Neural cell (in vitro differentiated cells): Measurements from ENCODE around the gene BCAS4. TPM values are rescaled to one million over a fixed set of nuclear protein-coding genes. Genes with fewer than 3 reads are reported as not detected.

ENCODE experiments used
- H2AFZ ChIP-seq: fragments of 200-600, 300-800 bp; sonication (generic), shearing (Covaris generic); 2 replicates; pipeline ENCODE4 v1.6.0; 2014; ENCODE audit warnings: low read depth, mild to moderate bottlenecking, antibody characterized with exemption, low read length, moderate library complexity
- H3F3A ChIP-seq: fragments of 200-600 bp; shearing (Covaris generic); 2 replicates; pipeline ENCODE4 v1.6.1; 2016; ENCODE audit warnings: mild to moderate bottlenecking, moderate library complexity, mixed read lengths, antibody characterized with exemption, low read length; ENCODE audit not compliant: insufficient read depth, poor library complexity, severe bottlenecking
- H3K27ac ChIP-seq: fragments of 200-600, 300-800 bp; sonication (generic), shearing (Covaris generic); 2 replicates; pipeline ENCODE4 v1.5.1; 2014; ENCODE audit warnings: mild to moderate bottlenecking, low read length, moderate library complexity
- H3K27me3 ChIP-seq: fragments of 300-800, 200-600 bp; sonication (generic), shearing (Covaris generic); 2 replicates; pipeline ENCODE4 v1.6.0; 2014; ENCODE audit warnings: mild to moderate bottlenecking, low read depth, low read length, moderate library complexity; ENCODE audit not compliant: insufficient read depth
- H3K36me3 ChIP-seq: fragments of 300-800, 200-600 bp; sonication (generic), shearing (Covaris generic); 2 replicates; pipeline ENCODE4 v1.5.1; 2014; ENCODE audit warnings: mild to moderate bottlenecking, antibody characterized with exemption, low read length, moderate library complexity; ENCODE audit not compliant: insufficient read depth
- H3K4me2 ChIP-seq: fragments of 300-800, 200-600 bp; sonication (generic), shearing (Covaris generic); 2 replicates; pipeline ENCODE4 v1.6.0; 2014; ENCODE audit warnings: mild to moderate bottlenecking, low read length
- H3K4me3 ChIP-seq: fragments of 300-800, 200-600 bp; sonication (generic), shearing (Covaris generic); 2 replicates; pipeline ENCODE4 v1.5.1; 2014; ENCODE audit warnings: mild to moderate bottlenecking, low read length, moderate library complexity
- H3K79me2 ChIP-seq: fragments of 200-600 bp; shearing (Covaris generic); replicated peaks from 2 replicates; pipeline ENCODE4 v1.6.0; 2014; ENCODE audit warnings: mild to moderate bottlenecking, low read length, moderate library complexity; ENCODE audit not compliant: insufficient read depth
- H3K9ac ChIP-seq: fragments of 300-800, 200-600 bp; sonication (generic), shearing (Covaris generic); 2 replicates; pipeline ENCODE4 v1.6.1; 2016; ENCODE audit warnings: mild to moderate bottlenecking, low read length, mixed read lengths
- H3K9me2 ChIP-seq: fragments of 200-600 bp; shearing (Covaris generic); 2 replicates; pipeline ENCODE4 v1.6.1; 2016; ENCODE audit warnings: mild to moderate bottlenecking, low read length, mixed read lengths; ENCODE audit not compliant: insufficient read depth
- H3K9me3 ChIP-seq: fragments of 200-600, 300-800 bp; sonication (generic), shearing (Covaris generic); 2 replicates; pipeline ENCODE4 v1.6.1; 2016; ENCODE audit warnings: mild to moderate bottlenecking, mixed run types, low read length, moderate library complexity, mixed read lengths
- H4K20me1 ChIP-seq: fragments of 200-600 bp; shearing (Covaris generic); 2 replicates; pipeline ENCODE4 v1.6.1; 2016; ENCODE audit warnings: mild to moderate bottlenecking, mixed run types; ENCODE audit not compliant: insufficient read depth
- CTCF ChIP-seq: fragments of 450-650 bp; IDR thresholded peaks from 2 replicates; pipeline ENCODE4 v1.5.1; 2014; ENCODE audit warnings: antibody characterized with exemption, mild to moderate bottlenecking, moderate library complexity; ENCODE audit not compliant: poor library complexity, severe bottlenecking
- EP300 ChIP-seq: fragments of 450-650 bp; conservative IDR thresholded peaks from 2 replicates; pipeline ENCODE4 v1.6.1; 2014; ENCODE audit warnings: antibody characterized with exemption, mild to moderate bottlenecking, moderate library complexity; ENCODE audit not compliant: poor library complexity, severe bottlenecking
- EZH2 ChIP-seq: fragments of 200-600, 300-800 bp; shearing (Covaris generic), sonication (generic); IDR thresholded peaks from 2 replicates; pipeline ENCODE4 v1.6.1; 2014; ENCODE audit warnings: antibody characterized with exemption, low read length, borderline replicate concordance, mild to moderate bottlenecking; ENCODE audit not compliant: insufficient read depth, poor library complexity, severe bottlenecking
- MXI1 ChIP-seq: fragments of 450-650 bp; conservative IDR thresholded peaks from 2 replicates; pipeline ENCODE4 v1.6.1; 2014; ENCODE audit warnings: antibody characterized with exemption, mild to moderate bottlenecking; ENCODE audit not compliant: poor library complexity, severe bottlenecking
- POLR2AphosphoS5 ChIP-seq: IDR thresholded peaks from 2 replicates; pipeline ENCODE4 v1.6.1; 2012
- RAD21 ChIP-seq: fragments of 450-650 bp; conservative IDR thresholded peaks from 2 replicates; pipeline ENCODE4 v1.6.1; 2014; ENCODE audit warnings: antibody characterized with exemption, mild to moderate bottlenecking, moderate library complexity
- REST ChIP-seq: IDR thresholded peaks from 2 replicates; pipeline ENCODE4 v1.6.1; 2012; ENCODE audit warnings: borderline replicate concordance
- SMC3 ChIP-seq: fragments of 450-650 bp; conservative IDR thresholded peaks from 2 replicates; pipeline ENCODE4 v1.6.1; 2014; ENCODE audit warnings: antibody characterized with exemption, mild to moderate bottlenecking, moderate library complexity; ENCODE audit not compliant: poor library complexity
- TAF1 ChIP-seq: IDR thresholded peaks from 2 replicates; pipeline ENCODE4 v1.6.1; 2012; ENCODE audit warnings: low read depth
- polyA plus RNA-seq: library from polyadenylated mRNA; depleted of rRNA; stranded (reverse); fragments of >200 nt; gene quantifications from 2 replicates; pipeline ENCODE4 v1.2.3, GENCODE V29; 2014

The BCAS4 gene
- polyA plus RNA-seq, 1 donor from 2014 or later: 24.6 TPM

GRCh38 chr20:50834599-50835005 lies 39.7 kb downstream of the BCAS4 start:
- Histone ChIP-seq H3K9me3 (no peaks in the 10 kb centered on the region), H3K27ac (no peak overlapping the region), H3K36me3 (no peaks in the 10 kb centered on the region), H3F3A (no peaks in the 10 kb centered on the region), H3K9ac (no peak overlapping the region), H3K27me3 (no peaks in the 10 kb centered on the region), H3K4me2 (no peak overlapping the region), H4K20me1 (no peaks in the 10 kb centered on the region), H3K9me2 (no peaks in the 10 kb centered on the region), H3K4me3 (no peak overlapping the region), H2AFZ (no peak overlapping the region), H3K79me2 (no peaks in the 10 kb centered on the region)
- TF ChIP-seq CTCF (no peak), TAF1 (no peak), POLR2AphosphoS5 (no peak), MXI1 (no peak), SMC3 (no peak)

GRCh38 chr20:50837532-50838321 lies 42.9 kb downstream of the BCAS4 start:
- Histone ChIP-seq H3K4me2 (no peak overlapping the region), H2AFZ (no peak overlapping the region), H3K27ac (no peak overlapping the region), H3K27me3 (no peaks in the 10 kb centered on the region), H3K9me2 (no peaks in the 10 kb centered on the region), H3F3A (no peaks in the 10 kb centered on the region), H3K9ac (no peak overlapping the region), H3K4me3 (no peak overlapping the region), H3K9me3 (no peaks in the 10 kb centered on the region), H3K79me2 (no peaks in the 10 kb centered on the region), H3K36me3 (no peaks in the 10 kb centered on the region), H4K20me1 (no peaks in the 10 kb centered on the region)
- TF ChIP-seq RAD21 (no peak), SMC3 (no peak), MXI1 (no peak), TAF1 (no peak), POLR2AphosphoS5 (no peak), EZH2 (no peak), EP300 (no peak), CTCF (no peak), REST (no peak)
